Embryonic facial prominence (tissue), 1 donor: ENCODE measurements around the gene TMEM190.
A peak's percentile ranks its signal among the peaks of the same experiment; 100 is the strongest.
"Not testable (repeated sequence)": the region's sequence is repeated elsewhere in the genome, so short reads cannot be mapped to it uniquely, and the experiment has no call there.

Experiments used
- DNase-seq: peaks from one replicate; pipeline ENCODE4 v3.0.0-alpha.2; 2016; ENCODE audit errors: extremely low spot score

TMEM190 gene

DNA sequence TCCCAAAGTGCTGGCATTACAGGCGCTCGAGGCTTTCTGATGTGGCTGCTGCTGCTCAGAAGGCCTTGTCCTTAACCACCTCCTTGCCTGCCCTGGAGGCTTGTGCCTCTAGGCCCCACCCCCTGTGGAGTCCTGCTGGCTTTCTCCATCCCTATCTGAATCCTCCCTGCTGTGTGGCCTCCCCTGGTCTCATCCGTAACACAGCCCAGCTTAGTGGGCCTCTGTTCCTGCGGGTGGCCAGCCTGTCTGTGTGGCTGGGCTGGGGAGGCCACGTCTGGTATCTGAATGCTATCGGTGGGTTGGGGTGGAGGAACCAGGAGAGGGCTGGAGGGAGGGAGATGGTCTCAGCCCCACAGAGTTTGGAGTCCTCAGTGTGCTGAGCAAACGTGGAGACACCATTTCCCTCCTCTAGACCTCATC, 13.8 kb downstream of the TMEM190 start:
- no peak for DNase-seq

DNA sequence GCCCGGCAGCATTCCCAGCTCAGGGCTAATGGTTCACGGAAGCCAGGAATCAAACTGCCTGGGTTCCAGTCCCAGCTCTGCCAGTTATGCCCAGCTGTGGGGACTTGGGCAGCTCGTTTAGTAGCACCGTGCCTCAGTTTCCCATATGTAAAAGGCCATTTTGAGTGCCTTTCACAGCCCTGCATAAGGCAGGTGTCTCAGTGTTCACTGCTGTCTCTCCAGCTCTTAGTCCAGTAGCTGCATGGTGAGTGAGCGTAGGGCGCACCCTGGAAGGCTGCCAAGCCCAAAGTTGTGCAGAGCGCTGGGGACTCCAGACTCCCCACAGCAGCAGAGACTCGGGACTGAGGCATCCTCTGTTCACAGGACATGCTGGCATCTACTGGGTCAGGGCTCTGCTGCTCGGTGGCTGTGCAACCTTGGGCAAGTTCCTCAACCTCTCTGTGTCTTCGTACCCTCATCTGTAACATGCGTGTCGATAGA, 14.6 kb downstream of the TMEM190 start:
- no peak for DNase-seq

GRCh38 chr19:55391702-55392615, 15.3 kb downstream of the TMEM190 start:
- no peak for DNase-seq

DNA sequence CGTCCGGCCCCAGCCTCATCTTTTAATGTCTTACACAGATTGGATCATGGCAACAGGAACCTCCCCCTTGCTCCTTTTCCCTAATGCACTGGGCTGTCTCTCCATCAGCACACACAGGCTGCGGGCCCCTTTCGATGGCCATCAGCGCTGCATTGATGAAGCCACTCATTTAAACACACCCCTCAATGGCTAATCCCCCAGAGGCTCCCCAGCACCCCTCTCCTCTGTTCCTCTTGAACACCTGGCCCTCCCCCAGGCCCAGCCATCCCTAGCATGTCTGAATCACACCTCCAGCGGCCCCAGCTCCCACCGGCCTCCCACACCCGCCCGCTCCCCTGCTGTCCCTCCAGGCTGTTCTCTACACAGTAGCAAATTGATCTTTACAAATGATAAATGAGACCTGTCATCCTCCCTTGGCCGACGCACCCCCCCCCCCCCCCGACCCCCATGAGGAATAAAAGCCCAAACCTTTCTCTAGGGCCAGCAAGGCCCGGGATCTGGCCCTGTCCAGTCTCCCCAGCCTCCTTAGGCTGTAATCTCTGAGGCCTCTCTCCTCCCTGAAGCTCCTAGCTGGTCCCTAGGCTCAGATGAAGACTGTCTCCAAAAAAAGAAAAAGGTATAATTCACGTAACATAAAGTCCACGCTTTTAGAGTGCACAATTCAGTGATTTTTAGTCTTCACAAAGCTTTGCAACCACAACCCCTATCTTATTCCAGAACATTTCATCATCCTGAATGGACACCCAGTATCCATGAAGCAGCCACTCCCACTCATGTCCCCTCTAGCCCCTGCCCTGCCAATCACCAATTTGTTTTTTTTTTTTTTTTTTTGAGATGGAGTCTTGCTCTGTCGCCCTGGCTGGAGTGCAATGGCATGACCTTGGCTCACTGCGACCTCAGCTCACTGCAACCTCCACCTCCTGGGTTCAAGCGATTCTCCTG, 16.5 kb downstream of the TMEM190 start:
- no peak for DNase-seq

GRCh38 chr19:55398200-55398925, 21.7 kb downstream of the TMEM190 start:
- DNase-seq = no peak

- DNase-seq = no peak
Observed at GRCh38 chr19:55400281-55401087, 23.9 kb downstream of the TMEM190 start.

GRCh38 chr19:55401390-55401789, 24.8 kb downstream of the TMEM190 start:
- DNase-seq = not testable (repeated sequence)

DNA sequence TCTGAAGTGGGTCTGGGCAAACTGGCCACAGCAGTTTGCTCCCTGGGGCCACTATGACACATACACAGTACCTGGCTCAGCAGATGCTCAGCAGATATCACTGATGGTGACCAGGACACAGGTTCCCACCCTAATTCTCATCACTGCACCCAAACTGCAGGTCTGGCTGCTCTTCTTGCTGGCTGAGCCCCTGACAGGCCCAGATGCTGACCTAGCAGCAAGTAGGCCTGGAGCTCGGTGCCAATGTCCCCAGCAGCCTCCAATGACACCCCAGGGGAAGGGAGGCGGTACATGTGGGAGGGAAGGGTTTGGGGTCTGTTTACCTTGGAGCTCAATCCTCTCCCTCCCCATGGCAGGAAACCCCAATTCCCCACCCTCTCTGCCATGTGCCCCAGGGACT, 25.9 kb downstream of the TMEM190 start:
- no peak for DNase-seq

DNA sequence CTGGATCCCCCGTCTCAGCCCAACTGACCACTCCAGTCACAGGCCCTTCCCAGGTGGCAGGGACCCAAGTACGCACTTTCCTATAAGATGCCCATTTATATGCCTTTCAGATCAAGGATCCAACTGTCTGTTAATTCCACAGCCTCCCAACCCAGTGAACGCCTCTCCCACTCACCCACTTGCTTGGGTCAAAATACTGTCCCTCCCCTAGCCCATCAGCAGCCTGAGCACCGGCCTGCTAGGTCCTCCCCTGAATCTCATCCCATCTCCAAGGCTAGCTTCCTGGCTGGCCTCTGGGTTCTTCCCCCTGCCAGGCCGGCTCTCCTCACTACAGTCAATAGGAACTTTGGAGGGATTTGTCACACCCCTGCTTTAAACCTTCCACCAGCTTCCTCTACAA, 29.0 kb downstream of the TMEM190 start:
- no peak for DNase-seq

DNA sequence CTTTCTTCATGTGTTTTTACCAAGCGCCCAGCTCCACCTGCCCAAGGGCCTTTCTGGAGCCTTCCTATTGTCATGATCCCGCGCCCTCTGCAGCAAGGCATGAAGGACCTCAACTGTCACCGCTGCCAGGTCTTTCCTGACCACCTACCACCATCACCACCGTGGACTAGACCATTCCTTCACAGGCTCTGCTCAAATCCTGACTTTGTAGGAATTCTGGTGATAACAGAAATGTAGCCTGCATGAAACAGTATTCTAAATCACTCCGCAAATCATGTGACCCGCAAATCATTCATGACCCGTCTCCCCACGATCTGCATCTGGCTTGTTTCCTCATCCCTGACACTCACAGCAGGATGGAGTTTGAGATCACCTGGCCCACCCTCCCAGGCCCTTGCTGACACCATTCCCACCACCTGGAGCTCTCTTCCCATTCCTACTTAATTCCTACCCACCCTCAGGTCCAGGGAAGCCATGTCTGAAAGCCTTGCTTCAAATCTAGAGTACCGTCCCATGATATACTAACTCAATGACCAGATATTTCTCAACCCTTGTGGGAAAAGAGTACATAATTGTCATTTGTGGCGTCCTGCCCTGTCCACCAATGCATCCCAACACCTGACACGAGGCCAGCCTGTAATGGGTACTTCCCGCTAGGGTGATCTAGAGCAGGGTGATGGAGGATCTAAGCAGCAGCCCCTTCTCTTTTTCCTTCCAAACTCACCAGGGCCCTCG, 29.6 kb downstream of the TMEM190 start:
- no peak for DNase-seq

DNA sequence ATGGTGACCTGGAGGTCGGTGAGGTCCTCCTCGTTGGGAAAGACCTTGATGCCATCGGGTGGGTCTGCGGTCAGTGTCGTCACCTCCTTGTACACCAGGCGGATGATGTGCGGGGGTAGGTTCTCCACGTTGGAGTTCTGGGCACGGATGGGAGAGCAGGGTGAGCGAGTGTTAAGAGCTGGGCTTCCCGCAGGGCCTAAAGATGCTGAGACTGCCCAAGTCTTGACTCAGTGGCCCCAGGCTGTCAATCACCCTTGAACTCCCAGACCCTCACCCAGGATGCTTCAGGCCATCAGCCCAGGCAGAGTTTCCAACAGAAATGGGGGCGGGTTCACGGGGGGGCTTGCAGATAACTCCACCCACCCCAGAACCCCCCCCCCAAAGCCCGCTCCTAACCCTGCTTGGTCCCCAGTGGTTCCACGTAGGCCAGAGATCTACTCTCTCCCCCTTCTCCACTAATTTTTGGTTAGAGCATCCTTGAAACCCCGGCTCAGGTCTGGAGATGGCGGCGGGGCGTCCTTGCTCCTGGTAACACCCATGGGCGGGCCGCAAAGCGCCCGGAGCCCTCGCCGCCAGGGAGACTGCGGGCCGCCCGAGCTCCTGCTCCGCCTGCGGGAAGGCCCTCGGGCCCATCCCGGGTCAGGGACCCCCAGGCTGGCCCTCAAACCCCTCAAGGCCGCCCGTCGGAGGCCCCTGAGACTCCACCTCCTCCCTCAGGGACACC, 30.4 kb downstream of the TMEM190 start:
- DNase-seq = no peak

DNA sequence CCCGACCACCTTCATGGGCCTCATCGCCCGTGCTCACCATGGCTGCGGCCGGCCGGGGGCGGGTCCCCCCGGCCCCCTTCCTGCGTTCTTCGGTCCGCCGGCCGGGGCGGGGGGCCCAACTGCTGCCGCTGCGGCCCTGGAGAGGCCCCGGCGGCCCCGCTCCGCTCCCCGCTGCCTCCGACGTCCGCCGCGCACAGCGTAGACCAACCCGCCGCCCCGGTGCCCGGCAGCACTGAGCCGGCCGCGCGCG, 30.8 kb downstream of the TMEM190 start, which contains the start of gene UBE2S:
Gene UBE2S, minus strand, starts transcription at position 239 of the 250 bp plus-strand sequence. Its CDS starts 199 bp downstream, at position 40.
- not testable (repeated sequence) for DNase-seq

- peak; percentile 99 for DNase-seq
Observed at GRCh38 chr19:55407800-55408532, 31.3 kb downstream of the TMEM190 start.

- DNase-seq = no peak
Observed at GRCh38 chr19:55408533-55408872, 31.9 kb downstream of the TMEM190 start.

- DNase-seq = not testable (repeated sequence)
Observed at GRCh38 chr19:55409179-55409578, 32.6 kb downstream of the TMEM190 start.

GRCh38 chr19:55410168-55410567, 33.5 kb downstream of the TMEM190 start:
- no peak for DNase-seq

DNA sequence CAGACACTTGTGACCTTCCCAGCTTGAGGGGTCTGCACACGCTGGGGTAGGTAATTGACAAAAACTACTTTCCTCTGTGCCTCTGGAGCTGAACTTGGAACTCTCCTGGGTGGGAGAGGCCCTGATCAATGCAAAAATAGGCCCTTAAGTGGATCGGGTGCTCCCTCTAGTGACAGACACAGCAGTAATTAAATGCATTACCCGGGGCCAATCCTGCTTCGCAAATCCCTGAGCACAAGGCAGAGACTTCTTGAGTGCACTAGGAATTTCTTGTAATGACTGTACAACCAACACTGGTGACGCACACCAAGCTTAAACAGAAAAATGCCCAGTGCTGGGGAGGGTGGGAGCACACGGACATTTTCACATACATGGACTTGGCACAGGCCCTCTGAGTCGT, 41.6 kb downstream of the TMEM190 start:
- peak; percentile 31 for DNase-seq

DNA sequence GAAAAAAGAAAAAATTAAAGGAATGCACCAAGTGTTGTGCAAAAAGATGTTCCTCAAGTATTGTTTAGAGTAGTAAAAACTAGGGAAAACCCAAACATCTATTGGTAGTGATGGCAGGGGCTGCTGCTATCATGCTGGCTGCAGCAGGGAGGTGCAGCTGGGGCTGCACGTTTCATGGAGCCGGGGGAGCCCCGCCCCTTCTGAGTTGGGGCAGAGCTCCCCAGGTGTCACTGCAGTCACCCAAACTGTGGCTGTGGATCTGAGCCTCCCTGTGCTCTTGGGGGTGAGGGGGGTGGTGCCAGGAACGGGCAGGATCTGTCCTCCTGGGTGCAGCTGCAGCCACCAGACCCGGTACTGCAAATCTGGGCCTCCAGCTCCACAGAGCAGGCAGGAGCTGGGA, 42.5 kb downstream of the TMEM190 start:
- no peak for DNase-seq

- no peak for DNase-seq
Observed at GRCh38 chr19:55419624-55420236, 43.1 kb downstream of the TMEM190 start.
